Right lobe of liver (tissue), 6 donors: ENCODE data around the gene NEK10. TPM values are rescaled to one million over a fixed set of nuclear protein-coding genes. Genes with fewer than 3 reads are reported as not detected.

Source experiments
- ATAC-seq, 4 donors: fragments of 200-7000 bp; cut with Tn5 transposase; one replicate each; pipeline ENCODE4 v1.9.1; 2020; ENCODE audit warnings: mild to moderate bottlenecking in 4 of 4, moderate library complexity in 4 of 4
- DNase-seq, 3 donors: peaks; one replicate each; pipeline ENCODE4 v3.0.0-alpha.2; 2020
- H3K27ac ChIP-seq, 3 donors: fragments of 200-600 bp; one replicate each; pipeline ENCODE4 v1.8.0; 2022
- H3K27me3 ChIP-seq, 2 donors: fragments of 200-600 bp; one replicate each; pipeline ENCODE4 v1.8.0; 2022
- H3K36me3 ChIP-seq, 4 donors: fragments of 200-600 bp; sonication (generic) in 1 of 4; one replicate each; pipeline versions ENCODE4 v1.5.1 to v1.8.0; 2017 to 2022; ENCODE audit warnings: control low read depth in 1 of 4
- H3K4me1 ChIP-seq, 4 donors: fragments of 200-600 bp; sonication (generic) in 1 of 4; one replicate each; pipeline versions ENCODE4 v1.5.1 to v1.8.0; 2017 to 2022; ENCODE audit warnings: control low read depth in 1 of 4
- H3K4me3 ChIP-seq, 3 donors: fragments of 200-600 bp; one replicate each; pipeline ENCODE4 v1.8.0; 2022
- H3K9me3 ChIP-seq, 4 donors: fragments of 200-600 bp; sonication (generic) in 1 of 4; one replicate each; pipeline versions ENCODE4 v1.5.1 to v1.8.0; 2017 to 2022; ENCODE audit warnings: control low read depth in 1 of 4
- POLR2A ChIP-seq: fragments of 450-650 bp; IDR thresholded peaks from one replicate; pipeline ENCODE4 v1.6.1; 2017; ENCODE audit warnings: antibody characterized with exemption, mild to moderate bottlenecking
- WGBS: methylation state at CpG from one replicate; pipeline ENCODE4 v1.1.6; 2018; ENCODE audit warnings: low coverage, low lambda C conversion rate; ENCODE audit not compliant: insufficient coverage; ENCODE audit errors: missing lambda C conversion rate; 5-methylcytosine and 5-hydroxymethylcytosine counted together
- intact Hi-C, 2 donors: fragments of 100-400 bp; cut with DNase I; formaldehyde crosslinking; loops; one replicate each; pipeline versions ENCODE4 v1.11.2 to v1.14.1; 2022
- total RNA-seq, 6 experiments: library from RNA; depleted of rRNA in 2 of 6; stranded (reverse); fragments of >200 nt in 2 of 6; fragmentation: NEBNext Ultra II Directional in 3 of 6; extraction: Animal tissue kit (Norgen Biotek cat#: 25700) in 3 of 6; gene quantifications; one replicate each; pipeline versions ENCODE4 v1.1.0 to v1.2.4, GENCODE V29; 2016 to 2023
- TF ChIP-seq, protein P1 (sequence below), 4 donors: fragments of 200-600 bp in 3 of 4; fragments of 450-650 bp in 1 of 4; IDR thresholded peaks; one replicate each; pipeline versions ENCODE4 v1.5.1 to v1.8.0; 2016 to 2022; ENCODE audit warnings: antibody characterized with exemption in 4 of 4, mild to moderate bottlenecking in 2 of 4
- donor health status: DM: no; HTN: yes; CAD: no.
- donor health status: DM: no; HTN: no; CAD: no.
- donor health status: DM: no; HTN: no; CAD: no.
- donor health status: DM: no; HTN: yes; CAD: no.
- donor health status: DM: no; HTN: yes; CAD: no.

The NEK10 gene
- total RNA-seq, 6 experiments from 2014 or later, result 0.43 to 2.5 (median 0.87) TPM

DNA sequence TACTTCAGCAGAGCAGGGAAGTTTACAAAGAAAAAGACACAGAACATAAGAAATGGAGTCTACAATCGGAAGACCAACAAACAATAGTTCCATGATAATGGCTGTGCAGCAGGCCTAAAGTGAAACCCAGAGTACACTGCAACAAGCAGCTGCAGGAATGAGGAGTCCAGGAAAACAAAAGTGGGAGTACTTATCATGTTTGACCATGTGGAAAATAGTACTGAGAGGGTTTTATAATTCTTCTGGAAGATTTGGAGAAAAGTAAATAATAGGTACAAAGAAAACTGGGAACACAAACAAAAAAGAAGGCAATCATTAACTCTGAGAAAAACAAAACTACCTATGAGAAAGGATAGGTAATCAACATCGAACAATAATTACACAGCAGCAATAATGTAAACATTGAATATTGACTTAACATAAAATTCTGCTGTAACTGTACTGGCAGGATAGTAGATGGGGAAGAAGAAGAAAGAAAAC is 87.5 kb downstream of the NEK10 start:
- peak overlapping the region in 1 of 3 donors; percentile 25 for H3K27ac ChIP-seq
- intact Hi-C loops, result no loop called here
- no peak overlapping the region for H3K4me3 ChIP-seq
- WGBS, result 36% methylated on average over 2 of the region's 2 CpGs
- no peaks in the 10 kb centered on the region for H3K27me3 ChIP-seq
- H3K9me3 ChIP-seq, result no peaks in the 10 kb centered on the region
- TF ChIP-seq, protein P1, sequence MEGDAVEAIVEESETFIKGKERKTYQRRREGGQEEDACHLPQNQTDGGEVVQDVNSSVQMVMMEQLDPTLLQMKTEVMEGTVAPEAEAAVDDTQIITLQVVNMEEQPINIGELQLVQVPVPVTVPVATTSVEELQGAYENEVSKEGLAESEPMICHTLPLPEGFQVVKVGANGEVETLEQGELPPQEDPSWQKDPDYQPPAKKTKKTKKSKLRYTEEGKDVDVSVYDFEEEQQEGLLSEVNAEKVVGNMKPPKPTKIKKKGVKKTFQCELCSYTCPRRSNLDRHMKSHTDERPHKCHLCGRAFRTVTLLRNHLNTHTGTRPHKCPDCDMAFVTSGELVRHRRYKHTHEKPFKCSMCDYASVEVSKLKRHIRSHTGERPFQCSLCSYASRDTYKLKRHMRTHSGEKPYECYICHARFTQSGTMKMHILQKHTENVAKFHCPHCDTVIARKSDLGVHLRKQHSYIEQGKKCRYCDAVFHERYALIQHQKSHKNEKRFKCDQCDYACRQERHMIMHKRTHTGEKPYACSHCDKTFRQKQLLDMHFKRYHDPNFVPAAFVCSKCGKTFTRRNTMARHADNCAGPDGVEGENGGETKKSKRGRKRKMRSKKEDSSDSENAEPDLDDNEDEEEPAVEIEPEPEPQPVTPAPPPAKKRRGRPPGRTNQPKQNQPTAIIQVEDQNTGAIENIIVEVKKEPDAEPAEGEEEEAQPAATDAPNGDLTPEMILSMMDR (IDR thresholded peaks at IDR 0.05), result no peak
- TF ChIP-seq POLR2A, result no peak
- H3K36me3 ChIP-seq, result no peaks in the 10 kb centered on the region
- ATAC-seq, result peak; percentile 27 to 72 (median 58)
- no peak for DNase-seq
- peaks cover 0 to 11% (median 0%) of the 10 kb centered on the region in 4 donors for H3K4me1 ChIP-seq

DNA sequence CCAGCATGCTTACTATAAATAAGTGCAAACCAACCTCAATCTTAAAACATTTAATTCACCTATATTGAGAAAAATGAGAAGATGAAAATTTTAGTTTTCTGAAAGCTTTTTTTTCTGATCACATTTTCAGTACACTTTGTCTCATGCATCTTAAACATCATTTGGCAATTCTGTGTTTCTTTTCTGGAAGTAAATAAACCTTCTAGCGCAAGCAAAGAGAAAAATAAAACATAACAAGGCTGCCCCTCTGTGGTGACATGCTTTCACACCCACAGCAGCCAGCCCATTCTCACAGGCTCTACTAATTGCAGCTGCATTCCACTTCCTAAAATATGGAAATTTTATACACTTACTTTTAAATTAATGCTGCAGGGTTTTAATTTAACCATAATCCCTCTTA is 90.1 kb downstream of the NEK10 start:
- 22% methylated on average over 1 of the region's 1 CpG for WGBS
- Histone ChIP-seq H3K4me1 (peaks cover 0 to 11% (median 0%) of the 10 kb centered on the region in 4 donors), H3K27ac (peak overlapping the region; percentile 19 to 72 (median 54)), H3K4me3 (peak overlapping the region in 1 of 3 donors; percentile 2), H3K36me3 (no peaks in the 10 kb centered on the region), H3K27me3 (no peaks in the 10 kb centered on the region), H3K9me3 (no peaks in the 10 kb centered on the region)
- intact Hi-C loops, result no loop called here
- peak; percentile 74 to 89 (median 86) for ATAC-seq
- DNase-seq, result peak in 2 of 3 donors; percentile 23 to 49
- no peak for TF ChIP-seq POLR2A
- TF ChIP-seq, protein P1 (IDR thresholded peaks at IDR 0.05), result peak; percentile 48 to 70 (median 62)

DNA sequence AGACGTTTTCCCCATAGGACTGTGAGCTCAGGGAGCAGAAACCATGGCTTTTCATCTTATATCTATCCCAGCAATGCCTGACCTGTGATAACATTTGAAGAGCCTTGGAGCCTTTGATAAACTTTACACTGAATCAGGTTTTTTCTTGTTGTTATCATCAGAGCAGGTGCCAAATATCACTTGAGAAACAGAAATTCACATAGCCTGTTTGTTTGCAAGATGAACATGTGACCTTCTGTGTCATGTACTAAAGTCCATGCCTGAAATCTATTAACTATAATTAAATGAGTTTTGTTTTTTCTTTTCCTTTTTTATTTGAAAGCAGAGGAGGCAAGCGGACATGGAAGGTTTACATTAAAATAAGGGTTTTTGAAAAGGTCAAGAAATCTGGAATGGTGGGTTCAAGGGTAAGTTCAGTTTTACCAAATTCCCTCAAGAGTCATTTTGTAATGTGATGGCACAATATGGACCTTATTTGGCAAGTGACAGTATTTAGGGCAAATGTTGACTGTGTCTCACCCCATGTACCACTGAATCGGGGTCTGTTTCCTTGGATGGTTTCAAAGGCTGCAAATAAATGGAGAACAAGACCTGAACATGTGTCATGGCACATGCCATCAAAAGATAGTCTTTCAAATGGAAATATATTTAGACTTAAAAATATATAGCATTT is 90.7 kb downstream of the NEK10 start:
- Histone ChIP-seq H3K27ac (peak overlapping the region; percentile 19 to 72 (median 54)), H3K36me3 (no peaks in the 10 kb centered on the region), H3K4me1 (peaks cover 0 to 11% (median 0%) of the 10 kb centered on the region in 4 donors), H3K27me3 (no peaks in the 10 kb centered on the region), H3K4me3 (peak overlapping the region in 1 of 3 donors; percentile 2), H3K9me3 (no peaks in the 10 kb centered on the region)
- 17% methylated on average over 3 of the region's 3 CpGs for WGBS
- intact Hi-C loops, result no loop called here
- DNase-seq, result no peak
- TF ChIP-seq POLR2A, result no peak
- TF ChIP-seq, protein P1 (IDR thresholded peaks at IDR 0.05), result no peak
- ATAC-seq, result peak; percentile 71 to 88 (median 83)

DNA sequence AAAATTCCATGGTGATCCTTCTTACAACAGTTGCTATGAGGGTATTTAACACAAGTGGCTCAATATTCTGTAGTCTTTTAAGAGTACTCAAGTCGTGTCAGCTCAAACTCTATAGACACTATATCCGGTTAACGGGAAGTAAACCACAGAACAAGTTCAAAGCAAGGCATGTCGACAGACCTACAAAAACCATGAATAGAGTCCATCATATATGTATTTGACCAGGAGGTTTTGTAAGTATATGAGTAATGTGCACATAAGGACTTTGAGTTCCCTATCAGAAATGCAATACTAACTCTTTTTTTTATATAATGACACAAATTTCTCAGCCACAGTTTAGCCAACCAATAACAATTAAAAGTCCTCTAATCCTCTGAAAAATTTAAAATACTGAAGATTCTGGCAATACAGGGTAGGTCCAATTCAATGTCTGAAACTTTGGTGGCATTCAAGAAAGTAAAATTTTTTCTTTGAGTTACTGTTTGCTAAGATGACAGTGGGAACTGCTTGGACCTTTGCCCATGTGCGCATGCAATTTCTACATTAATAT is 93.7 kb downstream of the NEK10 start:
- intact Hi-C loops, result no loop called here
- TF ChIP-seq, protein P1 (IDR thresholded peaks at IDR 0.05), result no peak
- no peak for TF ChIP-seq POLR2A
- DNase-seq (no peak), ATAC-seq (no peak)
- peaks cover 0 to 11% (median 0%) of the 10 kb centered on the region in 4 donors for H3K4me1 ChIP-seq
- H3K4me3 ChIP-seq, result no peak overlapping the region
- H3K27ac ChIP-seq, result no peak overlapping the region
- H3K27me3 ChIP-seq, result no peaks in the 10 kb centered on the region
- H3K9me3 ChIP-seq, result no peaks in the 10 kb centered on the region
- 86% methylated on average over 5 of the region's 5 CpGs for WGBS
- no peaks in the 10 kb centered on the region for H3K36me3 ChIP-seq
